ENCODE data around the gene NKIRAS2.

NKIRAS2 gene

DNA sequence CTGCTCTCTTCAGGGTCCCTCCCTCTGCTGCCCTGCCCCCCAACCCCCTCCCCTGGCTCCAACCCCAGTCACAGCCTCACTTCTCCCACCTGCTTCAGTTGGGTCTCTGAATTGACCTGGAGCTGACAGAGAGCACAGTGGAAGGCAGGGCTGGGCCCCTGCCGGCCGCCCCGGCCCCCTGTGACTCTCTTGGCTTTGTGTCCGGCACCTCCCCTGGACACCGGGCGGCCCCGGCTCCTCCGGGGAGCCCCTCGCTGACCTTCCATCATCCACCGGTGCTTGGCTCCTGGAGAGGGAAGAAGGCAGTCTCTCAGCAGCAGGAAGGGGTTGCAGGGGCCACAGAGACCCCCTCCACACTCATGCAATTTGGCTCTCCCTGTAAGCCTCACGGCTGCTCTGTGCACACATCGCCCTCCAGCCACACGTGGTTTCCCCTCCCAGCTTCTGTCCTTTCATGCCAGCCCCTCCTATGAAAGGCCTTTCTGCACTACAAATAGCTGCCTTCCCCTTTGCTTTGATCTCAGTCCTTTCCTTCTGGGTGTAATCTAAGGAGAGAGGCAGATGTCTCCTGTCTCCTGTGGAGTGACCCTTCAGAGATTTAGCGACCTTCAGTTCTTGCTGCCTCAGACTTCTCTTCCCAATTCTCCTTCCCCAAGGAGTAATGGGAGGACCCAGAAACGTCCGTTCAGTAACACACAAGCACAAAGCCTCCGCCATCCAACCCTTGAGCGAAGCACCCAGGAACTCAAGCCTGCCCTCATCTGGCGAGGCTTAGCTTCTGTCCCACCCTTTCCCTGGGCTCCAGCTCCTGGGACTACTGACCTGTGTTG lies 8.3 kb downstream of the NKIRAS2 start:
- DNase-seq = no peak

- no peak for DNase-seq
These were observed 8.9 kb downstream of the NKIRAS2 start for GRCh38 chr17:42028791-42029127.

DNA sequence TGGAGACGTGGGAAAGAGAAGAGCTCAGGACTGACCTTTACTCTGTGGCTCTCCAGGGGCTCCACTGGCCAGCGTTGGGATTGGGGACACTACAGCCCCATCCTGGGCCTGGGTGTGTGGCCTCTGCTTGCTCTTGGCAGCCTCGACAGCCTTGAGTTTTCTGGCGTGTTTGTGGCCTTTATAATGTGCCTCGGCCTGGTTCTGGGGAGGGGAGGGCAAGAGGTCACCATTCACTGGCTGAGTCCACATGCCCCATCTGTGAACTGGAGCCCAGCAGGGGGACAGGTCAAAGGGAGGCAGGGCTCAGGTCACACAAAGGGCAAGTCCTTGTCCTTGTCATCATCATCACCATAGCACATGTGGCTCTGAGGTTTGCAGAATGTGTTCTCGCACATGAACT lies 11.7 kb downstream of the NKIRAS2 start:
- no peak for DNase-seq

DNA sequence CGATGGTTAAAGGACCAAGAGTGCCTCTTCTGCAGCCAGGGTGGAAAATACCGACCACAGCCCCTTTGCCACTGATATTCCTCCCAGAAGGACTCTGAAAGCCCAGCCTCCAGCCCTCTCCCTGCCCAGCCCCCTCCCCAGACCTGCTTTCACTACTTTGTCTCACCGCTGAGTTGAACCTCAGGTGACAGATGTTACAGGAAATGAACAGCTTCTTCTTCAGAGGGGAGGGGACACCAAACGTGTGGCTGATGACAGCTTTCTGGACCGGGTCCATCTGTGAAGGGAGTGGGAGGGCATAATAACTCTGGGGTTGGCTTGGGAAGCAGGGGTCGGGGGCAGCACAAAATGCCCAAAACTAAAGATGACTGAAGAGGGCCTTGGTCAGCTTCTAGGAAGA lies 14.2 kb downstream of the NKIRAS2 start:
- DNase-seq = no peak

DNA sequence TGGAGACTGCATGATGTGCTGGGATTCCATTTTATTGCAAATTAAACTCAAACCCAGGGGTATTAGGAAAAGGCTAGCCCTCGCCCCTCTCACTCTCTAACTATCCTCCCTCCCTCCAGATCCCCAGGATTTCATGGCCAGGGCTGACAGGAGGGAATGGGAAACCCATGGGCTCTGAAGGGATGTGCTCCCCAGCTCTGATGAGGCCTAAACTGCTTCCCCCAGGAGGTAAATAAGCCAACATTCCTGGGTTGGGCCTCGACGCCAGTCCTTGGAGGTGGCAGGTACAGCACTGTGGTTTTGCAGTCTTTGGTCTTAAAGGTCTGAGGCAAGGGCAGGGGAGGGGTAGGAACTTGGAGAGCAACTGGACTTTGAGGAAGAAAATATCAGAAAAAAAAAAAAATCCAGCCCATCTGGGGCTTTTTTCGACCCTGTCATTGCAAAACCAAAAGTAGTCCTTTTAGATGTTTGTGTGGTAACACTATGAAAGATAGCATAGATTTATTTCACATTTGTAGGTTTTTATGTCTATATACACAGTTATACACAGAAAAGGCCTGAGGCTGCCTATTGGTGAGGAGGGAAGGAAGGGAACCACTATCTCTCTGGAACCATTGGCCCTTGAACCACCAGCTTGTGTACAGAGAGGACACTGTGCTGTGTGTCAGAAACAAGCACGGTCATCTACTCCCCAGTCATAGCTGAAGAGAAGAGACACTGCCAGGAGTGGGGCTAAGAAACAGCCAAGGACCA lies 18.5 kb downstream of the NKIRAS2 start:
- DNase-seq = no peak

- no peak for DNase-seq
These were observed 20.2 kb downstream of the NKIRAS2 start for GRCh38 chr17:42039794-42040763.

DNA sequence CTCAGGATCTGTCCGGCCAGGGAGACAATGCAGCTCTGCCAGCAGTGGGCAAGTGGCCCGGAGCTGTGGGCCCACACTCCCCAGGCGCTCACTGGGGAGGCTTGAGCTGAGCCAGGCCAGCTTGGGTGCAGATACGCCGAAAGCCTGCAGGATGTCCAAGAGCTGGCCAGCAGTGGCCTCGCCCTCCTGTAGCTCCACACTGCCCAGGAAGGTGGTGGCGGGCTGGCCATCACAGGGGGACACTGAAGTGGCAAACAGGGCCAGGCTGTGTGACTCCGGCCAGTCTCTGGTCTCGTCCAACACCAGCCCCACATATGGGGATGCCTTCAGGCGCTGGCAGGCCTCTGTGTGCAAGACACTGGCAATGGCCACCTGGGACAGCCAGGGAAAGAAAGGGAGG lies 20.9 kb downstream of the NKIRAS2 start:
- no peak for DNase-seq

DNA sequence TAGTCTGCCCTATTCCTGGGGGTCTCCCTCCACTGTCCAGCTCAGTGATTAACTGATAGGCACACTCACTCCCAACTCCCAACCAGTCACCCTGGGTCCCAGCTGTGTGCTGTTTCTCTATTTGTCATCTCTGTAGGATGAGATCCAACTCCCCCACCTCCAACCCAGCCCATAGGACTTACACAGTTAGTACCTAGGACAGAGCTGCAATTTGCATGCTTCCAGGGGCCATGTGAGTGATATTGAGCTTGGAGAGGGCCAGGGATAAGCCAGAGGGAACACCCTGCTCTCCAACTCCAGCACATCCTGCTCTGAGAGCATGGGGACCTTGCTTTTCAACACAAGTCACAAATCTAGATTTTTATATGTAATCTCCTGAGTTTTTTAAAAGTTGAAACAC lies 21.7 kb downstream of the NKIRAS2 start:
- DNase-seq = no peak

DNA sequence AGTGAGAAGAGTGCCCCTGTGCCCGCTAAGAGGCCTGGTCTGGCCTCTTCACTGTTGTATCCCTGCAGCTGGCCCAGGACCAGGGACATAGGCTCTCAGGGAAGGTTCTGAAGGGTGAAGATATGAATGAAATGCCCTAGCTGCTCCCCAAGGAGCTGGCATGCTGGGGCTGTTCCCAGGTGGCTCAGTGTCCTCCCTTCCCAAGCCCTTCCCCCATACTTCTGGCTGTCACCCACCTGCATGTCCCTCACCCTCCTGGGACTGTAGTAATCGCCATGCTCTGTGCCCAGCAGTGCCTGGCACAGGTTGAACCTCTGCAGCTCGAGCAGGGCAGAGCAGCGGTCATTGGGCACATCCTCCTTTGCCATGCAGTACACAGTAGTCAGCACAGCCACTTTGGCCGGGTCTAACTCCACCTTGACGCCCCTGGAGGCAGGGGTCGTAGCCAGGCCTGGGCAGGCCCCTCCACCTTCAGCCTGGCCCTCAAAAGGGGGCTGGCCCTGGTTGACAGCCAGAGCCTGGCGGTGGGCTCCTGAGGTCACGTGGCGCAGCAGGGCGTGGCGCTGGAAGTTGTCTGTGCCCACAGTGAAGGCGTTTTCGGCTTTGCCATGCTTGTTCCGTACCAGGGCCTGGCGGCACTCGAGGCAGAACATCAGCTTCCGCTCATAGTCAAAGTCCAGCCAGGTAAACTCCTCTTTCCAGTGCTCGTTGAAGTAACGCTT lies 22.9 kb downstream of the NKIRAS2 start:
- no peak for DNase-seq

- no peak for DNase-seq
These were observed 25.8 kb downstream of the NKIRAS2 start for GRCh38 chr17:42045719-42046118.

GRCh38 chr17:42047343-42047742 lies 27.5 kb downstream of the NKIRAS2 start:
- DNase-seq = no peak

GRCh38 chr17:42049834-42050392 lies 30.0 kb downstream of the NKIRAS2 start:
- no peak for DNase-seq

DNA sequence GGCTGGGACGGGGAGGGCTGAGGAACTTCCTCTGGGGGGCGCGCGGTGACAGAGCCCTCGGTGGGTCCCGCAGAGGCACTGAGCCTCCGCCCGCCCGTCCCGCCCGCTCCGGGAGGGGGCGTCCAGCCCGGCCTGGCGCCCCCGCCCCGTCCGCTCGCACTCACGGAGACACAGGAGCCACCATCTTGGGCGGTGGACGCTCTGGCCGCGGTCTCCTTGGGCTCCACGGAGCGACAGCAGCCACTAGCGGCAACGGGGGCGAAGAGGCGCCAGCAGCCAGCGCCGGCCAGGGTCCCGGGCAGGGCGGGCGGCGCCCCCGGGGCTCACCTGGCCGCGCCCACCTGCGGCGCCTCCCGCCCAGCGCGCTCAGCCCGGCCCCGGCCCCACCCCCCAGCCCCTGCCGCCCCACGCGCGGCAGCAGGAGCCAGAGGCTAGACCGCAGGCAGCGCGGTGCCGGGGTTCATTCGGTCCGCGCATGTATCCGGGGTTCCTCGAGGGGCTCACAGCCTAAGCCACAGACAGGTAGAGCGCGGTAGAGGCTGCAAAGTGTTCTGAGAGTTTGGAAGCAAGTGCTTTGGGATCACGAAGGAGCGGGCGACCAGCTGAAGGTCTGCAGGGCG lies 30.6 kb downstream of the NKIRAS2 start, which contains the start of gene C17orf113:
C17orf113 (minus strand) TSS at position 209 of the 620 bp plus-strand sequence. CDS start 7,225 bp downstream, outside the sequence.
- DNase-seq = peak; percentile 19

GRCh38 chr17:42051013-42051400 lies 31.1 kb downstream of the NKIRAS2 start:
- DNase-seq = no peak

- DNase-seq = no peak
These were observed 31.8 kb downstream of the NKIRAS2 start for GRCh38 chr17:42051645-42052044.

- DNase-seq = no peak
These were observed 32.5 kb downstream of the NKIRAS2 start for GRCh38 chr17:42052346-42052877.

- DNase-seq = no peak
These were observed 34.0 kb downstream of the NKIRAS2 start for GRCh38 chr17:42053731-42054500.

DNA sequence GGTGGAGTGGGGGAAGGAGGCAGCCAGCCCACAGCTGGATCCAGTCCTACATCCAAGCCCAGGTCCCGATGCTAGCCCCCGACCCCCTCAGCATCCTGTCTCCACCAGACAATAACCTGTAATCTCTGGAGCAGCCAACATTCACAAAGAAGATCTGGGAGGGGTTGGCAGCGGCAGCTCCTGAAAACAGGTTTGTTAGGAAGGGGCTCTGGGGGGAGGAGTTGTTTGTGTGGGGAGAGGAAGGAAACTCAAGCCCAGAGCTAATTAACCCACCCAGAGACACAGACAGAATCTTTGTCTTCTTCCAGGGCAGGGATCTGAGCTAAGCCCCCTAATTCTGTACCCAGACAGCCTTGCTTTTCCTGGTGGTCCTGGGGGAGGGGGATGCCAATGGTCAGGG lies 35.1 kb downstream of the NKIRAS2 start:
- no peak for DNase-seq

DNA sequence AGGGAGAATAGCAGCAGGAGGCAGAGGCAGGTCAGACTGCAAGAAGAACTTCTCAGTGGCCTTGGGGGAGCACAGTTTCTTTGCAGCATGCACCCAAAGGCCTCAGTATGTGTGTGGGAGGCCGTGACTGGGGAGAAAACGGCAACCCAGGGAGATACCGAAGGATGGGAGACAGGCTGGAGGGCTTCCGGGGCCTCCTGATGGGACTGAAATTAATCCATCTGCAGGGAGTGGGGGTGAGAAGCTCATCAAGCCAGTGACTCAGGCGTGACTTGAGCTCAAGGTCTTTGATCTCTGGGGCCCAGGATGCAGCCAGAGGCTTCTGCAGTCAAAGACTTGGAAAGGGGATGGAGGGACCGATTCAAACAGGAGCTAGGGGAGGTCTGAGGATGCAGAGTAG lies 35.6 kb downstream of the NKIRAS2 start:
- no peak for DNase-seq

GRCh38 chr17:42056635-42057034 lies 36.7 kb downstream of the NKIRAS2 start:
- DNase-seq = no peak

GRCh38 chr17:42058063-42058462 lies 38.2 kb downstream of the NKIRAS2 start:
- DNase-seq = no peak

All from fibroblast of upper back skin (primary cell).